Cardiac muscle cell (in vitro differentiated cells and primary cell): ENCODE measurements around the gene ARHGEF40. TPM values are rescaled to one million over a fixed set of nuclear protein-coding genes. Genes with fewer than 3 reads are reported as not detected.

ENCODE experiments used
- DNase-seq, 2 donors: peaks; one replicate each; pipeline versions ENCODE4 v3.0.0 to v3.0.0-alpha.2; 2010 to 2017; ENCODE audit warnings: low read depth in 1 of 2, low spot score in 1 of 2
- H3K27ac ChIP-seq: fragments of 200-600 bp; sonication (generic); 2 replicates; pipeline ENCODE4 v1.5.1; 2016
- H3K27me3 ChIP-seq: fragments of 200-600 bp; sonication (generic); 2 replicates; pipeline ENCODE4 v1.6.0; 2016; ENCODE audit warnings: control low read depth
- H3K36me3 ChIP-seq: fragments of 200-600 bp; sonication (generic); 2 replicates; pipeline ENCODE4 v1.5.1; 2016; ENCODE audit warnings: control low read depth
- H3K4me1 ChIP-seq: fragments of 200-600 bp; sonication (generic); 2 replicates; pipeline ENCODE4 v1.8.1; 2017; ENCODE audit warnings: low read depth, mild to moderate bottlenecking, mixed run types
- H3K4me3 ChIP-seq: fragments of 200-600 bp; sonication (generic); 2 replicates; pipeline ENCODE4 v1.5.1; 2016; ENCODE audit warnings: mild to moderate bottlenecking
- H3K9me3 ChIP-seq: fragments of 200-600 bp; sonication (generic); 2 replicates; pipeline ENCODE4 v1.5.1; 2017; ENCODE audit warnings: low read depth, mild to moderate bottlenecking, control low read depth
- polyA plus RNA-seq: library from polyadenylated mRNA; unstranded; fragments of >200 nt; fragmentation: Nextera tagmentation; extraction: Ambion mirVana; gene quantifications from 2 replicates; pipeline ENCODE4 v1.2.1, GENCODE V29; 2016
- total RNA-seq: library from RNA; depleted of rRNA; stranded (reverse); fragments of >200 nt; gene quantifications from 2 replicates; pipeline ENCODE4 v1.2.3, GENCODE V29; 2016
- TF ChIP-seq, protein P1 (sequence below): IDR thresholded peaks from 2 replicates; pipeline ENCODE4 v1.5.1; 2012; ENCODE audit warnings: low read depth, mild to moderate bottlenecking, low read length

ARHGEF40 gene
- total and polyA plus RNA-seq, 2 experiments from 2014 or later, result 26.4 to 41.7 TPM

GRCh38 chr14:21068521-21069387, 1.4 kb upstream of the ARHGEF40 start:
- no peaks in the 10 kb centered on the region for H3K27me3 ChIP-seq
- no peak overlapping the region for H3K27ac ChIP-seq
- H3K36me3 ChIP-seq, result no peaks in the 10 kb centered on the region
- no peaks in the 10 kb centered on the region for H3K9me3 ChIP-seq
- peak; percentile 63 to 89 for DNase-seq
- TF ChIP-seq, protein P1, sequence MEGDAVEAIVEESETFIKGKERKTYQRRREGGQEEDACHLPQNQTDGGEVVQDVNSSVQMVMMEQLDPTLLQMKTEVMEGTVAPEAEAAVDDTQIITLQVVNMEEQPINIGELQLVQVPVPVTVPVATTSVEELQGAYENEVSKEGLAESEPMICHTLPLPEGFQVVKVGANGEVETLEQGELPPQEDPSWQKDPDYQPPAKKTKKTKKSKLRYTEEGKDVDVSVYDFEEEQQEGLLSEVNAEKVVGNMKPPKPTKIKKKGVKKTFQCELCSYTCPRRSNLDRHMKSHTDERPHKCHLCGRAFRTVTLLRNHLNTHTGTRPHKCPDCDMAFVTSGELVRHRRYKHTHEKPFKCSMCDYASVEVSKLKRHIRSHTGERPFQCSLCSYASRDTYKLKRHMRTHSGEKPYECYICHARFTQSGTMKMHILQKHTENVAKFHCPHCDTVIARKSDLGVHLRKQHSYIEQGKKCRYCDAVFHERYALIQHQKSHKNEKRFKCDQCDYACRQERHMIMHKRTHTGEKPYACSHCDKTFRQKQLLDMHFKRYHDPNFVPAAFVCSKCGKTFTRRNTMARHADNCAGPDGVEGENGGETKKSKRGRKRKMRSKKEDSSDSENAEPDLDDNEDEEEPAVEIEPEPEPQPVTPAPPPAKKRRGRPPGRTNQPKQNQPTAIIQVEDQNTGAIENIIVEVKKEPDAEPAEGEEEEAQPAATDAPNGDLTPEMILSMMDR, result peak; percentile 68
- peaks cover 8% of the 10 kb centered on the region for H3K4me1 ChIP-seq
- peak overlapping the region; percentile 85 for H3K4me3 ChIP-seq

DNA sequence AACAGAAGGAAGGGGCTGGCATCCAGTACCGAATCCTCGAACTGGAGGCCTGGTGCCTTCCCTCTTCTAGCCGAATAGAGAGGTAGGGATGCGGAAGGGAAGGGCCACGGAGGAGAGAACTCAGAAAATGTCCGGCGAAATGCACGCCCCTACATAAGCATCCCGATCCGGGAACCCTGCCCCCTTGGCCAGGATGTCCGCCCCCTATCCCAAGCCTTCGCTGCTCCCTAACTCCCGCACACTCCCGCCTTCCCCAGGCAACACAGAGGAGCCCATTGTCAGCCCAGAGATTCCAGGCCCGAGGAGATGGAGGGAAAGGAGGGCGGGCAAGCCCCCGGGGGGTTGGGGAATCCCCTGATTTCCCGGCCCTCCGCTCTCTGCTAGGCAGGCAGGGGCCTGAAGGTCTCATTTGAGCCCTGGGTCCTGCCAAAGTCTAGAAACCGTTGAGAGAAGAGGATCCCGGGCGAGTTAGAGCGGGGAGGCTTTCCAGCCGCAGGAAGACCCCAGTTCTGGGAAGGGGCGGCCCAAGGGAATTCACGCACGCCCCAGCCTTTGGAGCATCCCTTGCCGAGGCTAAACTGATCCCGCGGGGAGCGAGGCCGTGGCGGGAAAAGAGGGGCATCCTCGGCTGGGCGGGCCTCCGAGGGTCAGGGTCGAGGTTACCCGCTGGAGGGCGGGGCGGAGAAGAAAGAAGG, 569 bp upstream of the ARHGEF40 start:
- DNase-seq, result peak in 1 of 2 donors; percentile 71
- no peaks in the 10 kb centered on the region for H3K36me3 ChIP-seq
- H3K4me3 ChIP-seq, result peak overlapping the region; percentile 85
- no peaks in the 10 kb centered on the region for H3K9me3 ChIP-seq
- TF ChIP-seq, protein P1, result no peak
- H3K27me3 ChIP-seq, result no peaks in the 10 kb centered on the region
- peak overlapping the region; percentile 77 for H3K27ac ChIP-seq
- peaks cover 8% of the 10 kb centered on the region for H3K4me1 ChIP-seq

DNA sequence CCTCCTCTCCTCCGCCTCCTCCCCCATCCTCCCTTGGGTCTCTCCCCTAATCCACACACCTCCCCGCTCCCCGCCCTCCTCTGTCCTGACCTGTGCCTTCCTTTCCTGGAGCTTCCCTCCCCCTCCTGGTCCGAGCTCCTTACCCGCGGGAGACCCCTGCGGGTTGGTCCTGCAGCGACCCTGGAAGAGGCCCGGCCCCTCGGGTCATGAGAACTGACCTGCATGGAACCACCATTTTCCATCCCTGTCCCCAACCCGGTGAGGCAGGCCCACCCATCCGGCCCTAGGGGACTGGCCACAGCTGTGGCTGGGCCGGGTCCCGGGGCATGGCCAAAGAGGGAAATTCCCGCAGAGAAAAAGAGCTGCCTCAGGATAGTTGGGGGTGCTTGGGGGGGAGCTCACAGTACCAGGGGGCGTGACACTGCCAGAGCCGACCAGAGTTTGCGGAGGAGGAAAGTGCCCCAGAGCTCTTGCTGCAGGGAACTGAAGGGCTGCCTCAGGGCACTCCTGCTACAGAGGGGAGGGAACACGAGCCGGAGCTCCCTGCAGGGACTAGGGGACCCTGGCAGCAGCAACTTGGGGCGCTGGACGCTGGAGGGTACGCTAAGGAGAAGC, 613 bp downstream of the ARHGEF40 start:
- H3K4me3 ChIP-seq, result peak overlapping the region; percentile 85
- H3K27me3 ChIP-seq, result no peaks in the 10 kb centered on the region
- TF ChIP-seq, protein P1, result no peak
- peaks cover 8% of the 10 kb centered on the region for H3K4me1 ChIP-seq
- H3K9me3 ChIP-seq, result no peaks in the 10 kb centered on the region
- DNase-seq, result peak; percentile 60 to 75
- H3K36me3 ChIP-seq, result peaks cover 3% of the 10 kb centered on the region
- peak overlapping the region; percentile 77 for H3K27ac ChIP-seq

- H3K4me3 ChIP-seq, result peak overlapping the region; percentile 85
- H3K9me3 ChIP-seq, result no peaks in the 10 kb centered on the region
- peaks cover 10% of the 10 kb centered on the region for H3K36me3 ChIP-seq
- H3K4me1 ChIP-seq, result peaks cover 8% of the 10 kb centered on the region
- DNase-seq, result peak; percentile 84 to 94
- peak overlapping the region; percentile 77 for H3K27ac ChIP-seq
- TF ChIP-seq, protein P1, result no peak
- H3K27me3 ChIP-seq, result no peaks in the 10 kb centered on the region
Observed at GRCh38 chr14:21071225-21072030, 1.3 kb downstream of the ARHGEF40 start.

- TF ChIP-seq, protein P1, result no peak
- DNase-seq, result peak in 1 of 2 donors; percentile 77
- no peaks in the 10 kb centered on the region for H3K9me3 ChIP-seq
- H3K4me3 ChIP-seq, result peak overlapping the region; percentile 85
- peaks cover 14% of the 10 kb centered on the region for H3K36me3 ChIP-seq
- peaks cover 8% of the 10 kb centered on the region for H3K4me1 ChIP-seq
- H3K27me3 ChIP-seq, result no peaks in the 10 kb centered on the region
- peak overlapping the region; percentile 77 for H3K27ac ChIP-seq
Observed at GRCh38 chr14:21072031-21072473, 1.9 kb downstream of the ARHGEF40 start.
